Neuron (in vitro differentiated cells): Measurements from ENCODE around the gene GMEB2.
"Not testable (repeated sequence)": the region's sequence is repeated elsewhere in the genome, so short reads cannot be mapped to it uniquely, and the experiment has no call there.

Source experiments
- H2AFZ ChIP-seq: one replicate; pipeline ENCODE4 v1.6.1; 2013; ENCODE audit warnings: low read depth, mild to moderate bottlenecking, inconsistent platforms, low read length, moderate library complexity
- H3K27me3 ChIP-seq: one replicate; pipeline ENCODE4 v1.6.1; 2013; ENCODE audit warnings: low read length; ENCODE audit not compliant: insufficient read depth
- H3K36me3 ChIP-seq: one replicate; pipeline ENCODE4 v1.6.1; 2013; ENCODE audit warnings: low read length; ENCODE audit not compliant: insufficient read depth
- H3K4me1 ChIP-seq: one replicate; pipeline ENCODE4 v1.6.1; 2013; ENCODE audit warnings: low read length; ENCODE audit not compliant: insufficient read depth
- H3K4me3 ChIP-seq: 2 replicates; pipeline ENCODE4 v1.5.1; 2013; ENCODE audit warnings: mild to moderate bottlenecking, low read length, moderate library complexity
- H3K9me3 ChIP-seq: one replicate; pipeline ENCODE4 v1.6.1; 2013; ENCODE audit warnings: low read length

Gene GMEB2

GRCh38 chr20:63640686-63641085 is 13.8 kb upstream of the GMEB2 start:
- H3K4me3 ChIP-seq, H3K27me3 ChIP-seq, H3K4me1 ChIP-seq, H3K9me3 ChIP-seq, H2AFZ ChIP-seq: not testable (repeated sequence)
- peaks cover 21% of the 10 kb centered on the region for H3K36me3 ChIP-seq

- Histone ChIP-seq H3K9me3 (peaks cover 2% of the 10 kb centered on the region), H3K4me3 (no peak overlapping the region), H2AFZ (no peak overlapping the region), H3K27me3 (no peaks in the 10 kb centered on the region), H3K4me1 (peaks cover 7% of the 10 kb centered on the region), H3K36me3 (peaks cover 21% of the 10 kb centered on the region)
Measured at GRCh38 chr20:63640086-63640485, 13.2 kb upstream of the GMEB2 start.

DNA sequence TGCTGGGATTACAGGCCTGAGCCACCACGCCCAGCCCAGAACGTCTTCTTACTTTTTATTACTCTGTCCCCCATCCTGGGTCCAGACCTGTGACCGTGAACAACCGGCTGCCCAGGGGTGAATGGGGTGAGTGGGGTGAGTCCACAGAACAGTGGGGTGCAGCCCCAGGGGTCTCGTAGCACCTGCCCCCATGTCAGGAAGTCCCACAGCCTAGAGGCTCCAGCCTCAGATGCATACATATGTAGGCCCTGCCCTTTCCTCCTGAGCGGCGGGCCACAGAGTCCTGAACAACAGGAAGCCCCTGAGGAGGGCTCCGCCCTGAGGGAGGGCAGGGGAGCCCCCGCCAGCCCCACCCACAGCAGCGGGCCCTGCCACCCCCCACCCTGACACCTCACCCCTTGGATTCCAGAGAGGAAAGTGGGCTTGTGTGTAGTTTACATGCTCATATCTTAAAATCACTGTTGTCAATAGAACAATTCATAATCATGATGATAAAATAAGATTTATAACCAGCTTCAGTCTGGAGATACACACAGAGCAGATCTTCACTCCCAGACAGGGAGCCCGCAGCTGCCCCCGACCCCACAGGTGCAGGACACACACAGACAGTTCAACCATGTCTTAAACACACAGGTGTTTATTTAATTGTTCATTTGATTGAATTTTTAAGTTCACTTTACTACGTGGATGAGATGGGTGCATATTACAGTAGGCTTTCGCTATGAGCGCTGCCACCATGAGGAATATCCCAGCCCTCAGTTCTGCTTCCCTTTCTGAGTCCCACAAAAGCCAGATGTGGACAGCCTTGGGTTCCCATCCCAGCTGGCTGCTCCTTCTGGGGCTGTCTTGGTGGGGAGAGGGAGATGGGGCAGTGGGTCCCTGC is 12.4 kb upstream of the GMEB2 start:
- H3K4me1 ChIP-seq: peaks cover 7% of the 10 kb centered on the region
- peaks cover 21% of the 10 kb centered on the region for H3K36me3 ChIP-seq
- H3K27me3 ChIP-seq: no peaks in the 10 kb centered on the region
- H3K4me3 ChIP-seq: no peak overlapping the region
- H2AFZ ChIP-seq: no peak overlapping the region
- peaks cover 2% of the 10 kb centered on the region for H3K9me3 ChIP-seq

DNA sequence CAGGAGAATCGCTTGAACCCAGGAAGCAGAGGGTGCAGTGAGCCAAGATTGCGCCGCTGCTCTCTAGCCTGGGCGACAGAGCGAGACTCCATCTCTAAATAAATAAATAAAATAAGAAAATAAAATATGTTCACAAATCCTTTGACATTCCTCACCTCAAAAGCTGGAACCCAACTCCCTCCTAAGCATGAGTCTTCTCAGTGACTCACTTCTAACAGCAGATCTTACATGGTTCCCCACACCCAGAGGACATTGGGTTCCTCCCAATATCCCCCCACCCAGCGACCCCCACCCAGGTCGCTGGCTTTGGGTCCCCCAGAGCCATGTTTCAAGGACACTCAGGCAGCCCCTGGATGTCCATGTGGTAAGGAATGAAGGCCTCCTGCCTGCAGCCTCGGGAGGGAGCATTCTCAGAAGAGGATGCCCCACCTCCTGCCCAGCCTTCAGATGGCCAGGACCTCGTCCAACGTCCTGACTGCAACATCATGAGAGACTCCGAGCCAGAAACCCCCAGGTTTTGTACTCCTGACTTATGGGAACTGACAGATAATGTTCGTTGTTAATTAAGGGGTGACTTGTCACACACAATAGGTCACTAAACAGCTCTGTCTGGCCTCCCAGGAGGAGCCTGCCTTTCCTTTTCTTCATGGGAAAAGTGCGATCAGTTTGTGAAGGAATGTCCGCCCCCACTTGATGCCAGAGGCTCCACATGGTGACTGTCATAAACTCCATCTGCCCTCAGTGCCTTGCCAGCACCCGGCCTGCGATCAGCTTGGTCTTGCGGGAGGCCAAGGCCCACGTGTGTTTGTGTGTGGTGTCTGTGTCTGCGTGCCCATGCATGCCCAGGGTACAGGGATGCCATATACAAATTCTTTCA is 10.1 kb upstream of the GMEB2 start:
- Histone ChIP-seq H3K9me3 (no peaks in the 10 kb centered on the region), H3K4me3 (no peak overlapping the region), H3K4me1 (peaks cover 7% of the 10 kb centered on the region), H2AFZ (no peak overlapping the region), H3K27me3 (no peaks in the 10 kb centered on the region), H3K36me3 (peaks cover 6% of the 10 kb centered on the region)

- Histone ChIP-seq H3K36me3 (peaks cover 4% of the 10 kb centered on the region), H3K4me1 (peaks cover 7% of the 10 kb centered on the region), H3K9me3 (no peaks in the 10 kb centered on the region), H2AFZ (no peak overlapping the region), H3K4me3 (no peak overlapping the region), H3K27me3 (no peaks in the 10 kb centered on the region)
Measured at GRCh38 chr20:63635431-63636141, 8.7 kb upstream of the GMEB2 start.

DNA sequence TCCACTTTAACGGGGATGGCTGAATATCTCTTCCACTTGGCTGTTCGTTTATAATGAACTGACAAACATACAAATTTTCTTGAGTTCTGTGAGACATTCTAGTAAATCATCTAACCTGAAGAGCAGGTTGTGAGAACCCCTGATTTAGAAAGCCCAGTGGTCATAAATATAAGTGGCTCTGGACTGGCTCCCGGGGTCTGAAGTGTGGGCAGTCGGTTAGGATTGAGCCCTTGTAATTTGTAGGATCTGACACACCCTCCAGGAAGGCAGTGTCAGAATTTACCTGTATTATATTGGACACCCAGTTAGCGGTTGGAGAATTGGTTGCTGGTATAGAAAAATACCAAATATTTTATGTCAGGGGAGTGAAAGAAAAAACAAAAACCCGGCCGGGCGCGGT is 6.8 kb upstream of the GMEB2 start:
- Histone ChIP-seq H3K27me3 (no peaks in the 10 kb centered on the region), H2AFZ (no peak overlapping the region), H3K4me1 (peaks cover 7% of the 10 kb centered on the region), H3K9me3 (no peaks in the 10 kb centered on the region), H3K4me3 (no peak overlapping the region), H3K36me3 (peaks cover 2% of the 10 kb centered on the region)

DNA sequence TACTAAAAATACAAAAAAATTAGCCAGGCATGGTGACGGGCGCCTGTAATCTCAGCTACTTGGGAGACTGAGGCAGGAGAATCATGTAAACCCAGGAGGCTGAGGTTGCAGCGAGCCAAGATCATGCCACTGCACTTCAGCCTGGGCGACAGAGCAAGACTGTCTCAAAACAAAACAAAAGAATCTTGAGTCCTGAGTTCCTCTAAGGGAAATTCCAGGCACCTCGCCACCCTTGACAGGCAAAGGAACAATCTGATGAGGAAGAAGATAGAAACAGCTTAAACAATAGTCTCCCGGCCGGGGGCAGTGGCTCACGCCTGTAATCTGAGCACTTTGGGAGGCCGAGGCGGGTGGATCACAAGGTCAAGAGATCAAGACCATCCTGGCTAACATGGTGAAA is 4.5 kb upstream of the GMEB2 start:
- not testable (repeated sequence) for H3K9me3 ChIP-seq, H2AFZ ChIP-seq, H3K4me3 ChIP-seq, H3K36me3 ChIP-seq, H3K4me1 ChIP-seq, H3K27me3 ChIP-seq

- H3K4me1 ChIP-seq, H3K27me3 ChIP-seq, H3K9me3 ChIP-seq, H3K36me3 ChIP-seq, H3K4me3 ChIP-seq, H2AFZ ChIP-seq: not testable (repeated sequence)
Measured at GRCh38 chr20:63630956-63631355, 4.1 kb upstream of the GMEB2 start.

DNA sequence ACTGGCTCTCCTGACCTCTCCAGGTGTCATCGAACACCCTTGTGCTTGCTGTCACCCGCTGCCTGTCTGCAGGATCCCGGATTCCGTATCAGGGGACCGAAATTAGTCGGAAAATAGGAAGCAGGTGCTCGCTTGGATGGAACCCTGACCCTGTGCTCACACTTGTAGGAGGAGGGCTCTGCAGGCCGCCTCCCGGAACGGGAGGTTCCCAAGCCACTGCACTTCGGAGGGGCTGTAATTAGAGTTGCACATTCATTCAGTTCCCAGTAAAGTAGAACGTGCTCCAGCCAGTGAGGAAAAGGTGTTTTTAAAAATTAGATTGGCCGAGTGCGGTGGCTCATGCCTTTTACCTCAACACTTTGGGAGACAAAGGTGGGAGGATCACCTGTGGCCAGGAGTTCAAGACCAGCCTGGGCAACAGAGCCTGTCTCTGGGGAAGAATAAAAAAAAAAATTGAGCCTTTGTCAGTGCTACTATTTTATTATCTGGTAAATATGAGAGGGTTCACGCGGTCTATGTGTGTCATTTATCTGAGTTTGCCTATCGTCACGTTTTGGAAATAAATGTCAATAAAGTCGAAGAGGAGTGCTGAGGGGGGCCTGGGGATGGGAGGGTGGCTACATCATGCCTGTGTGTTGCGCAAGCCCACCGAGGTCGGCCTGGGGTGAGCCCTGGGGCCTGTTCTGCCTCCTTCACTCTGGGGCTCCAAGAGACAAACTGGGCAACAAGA is 1.5 kb upstream of the GMEB2 start:
- Histone ChIP-seq H3K27me3 (no peaks in the 10 kb centered on the region), H3K9me3 (no peaks in the 10 kb centered on the region), H3K4me1 (peaks cover 15% of the 10 kb centered on the region), H3K4me3 (peak overlapping the region; percentile 83), H2AFZ (no peak overlapping the region), H3K36me3 (peaks cover 2% of the 10 kb centered on the region)

DNA sequence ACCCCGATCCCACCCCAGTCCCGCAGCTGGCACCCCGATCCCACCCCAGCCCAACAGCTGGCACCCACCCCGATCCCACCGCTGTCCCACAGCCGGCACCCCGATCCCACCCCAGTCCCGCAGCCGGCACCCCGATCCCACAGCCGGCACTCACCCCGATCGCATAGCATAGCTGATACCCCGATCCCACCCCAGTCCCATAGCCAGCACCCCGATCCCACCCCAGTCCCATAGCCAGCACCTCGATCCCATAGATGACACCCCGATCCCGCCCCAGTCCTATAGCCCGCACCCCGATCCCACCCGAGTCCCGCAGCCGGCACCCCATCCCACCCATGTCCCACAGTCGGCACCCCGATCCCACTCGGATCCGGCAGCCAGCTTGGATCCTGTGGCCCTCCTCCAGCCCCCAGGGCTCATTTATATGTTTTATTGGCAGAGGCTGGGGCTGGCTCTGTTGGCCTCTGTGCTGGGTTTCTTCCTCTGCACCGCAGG is 897 bp upstream of the GMEB2 start:
- Histone ChIP-seq H3K4me3 (peak overlapping the region; percentile 83), H3K4me1 (peaks cover 15% of the 10 kb centered on the region), H3K27me3 (no peaks in the 10 kb centered on the region), H3K36me3 (peaks cover 2% of the 10 kb centered on the region), H2AFZ (no peak overlapping the region), H3K9me3 (no peaks in the 10 kb centered on the region)

- Histone ChIP-seq H3K4me1 (peaks cover 15% of the 10 kb centered on the region), H3K9me3 (no peaks in the 10 kb centered on the region), H3K4me3 (peak overlapping the region; percentile 83), H3K36me3 (peaks cover 2% of the 10 kb centered on the region), H2AFZ (peak overlapping the region; percentile 50), H3K27me3 (no peaks in the 10 kb centered on the region)
Measured at GRCh38 chr20:63627129-63627750, 339 bp upstream of the GMEB2 start.

DNA sequence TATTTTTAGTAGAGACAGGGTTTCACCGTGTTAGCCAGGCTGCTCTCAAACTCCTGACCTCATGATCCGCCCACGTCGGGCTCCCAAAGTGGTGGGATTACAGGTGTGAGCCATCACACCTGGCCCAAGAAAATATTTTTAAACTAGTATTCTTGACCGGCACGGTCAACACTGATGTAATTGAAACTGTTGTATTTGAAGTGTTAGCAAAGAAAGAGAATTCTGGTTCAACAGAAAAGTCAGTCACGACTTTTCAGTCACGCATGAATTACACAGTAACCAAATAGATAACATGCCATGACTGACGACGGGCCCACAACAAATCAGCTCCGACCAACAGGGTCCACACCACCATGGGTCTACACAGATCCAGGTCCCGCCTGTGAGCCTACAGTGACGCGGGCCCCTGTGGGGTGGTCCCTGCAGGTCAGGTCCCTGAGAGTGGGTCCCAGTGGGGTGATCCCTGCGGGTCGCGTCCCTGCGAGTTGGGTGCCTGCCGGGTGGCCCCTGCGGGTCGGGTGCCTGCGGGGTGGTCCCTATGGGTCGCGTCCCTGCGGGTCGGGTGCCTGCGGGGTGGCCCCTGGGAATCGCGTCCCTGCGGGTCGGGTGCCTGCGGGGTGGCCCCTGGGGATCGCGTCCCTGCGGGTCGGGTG is 1.0 kb downstream of the GMEB2 start:
- Histone ChIP-seq H3K36me3 (peaks cover 2% of the 10 kb centered on the region), H3K4me1 (peaks cover 15% of the 10 kb centered on the region), H3K9me3 (no peaks in the 10 kb centered on the region), H3K4me3 (peak overlapping the region; percentile 83), H2AFZ (no peak overlapping the region), H3K27me3 (no peaks in the 10 kb centered on the region)
